HepG2 (cell line): Measurements from ENCODE around the gene SH3GL1. TPM values are rescaled to one million over a fixed set of nuclear protein-coding genes. Genes with fewer than 3 reads are reported as not detected.

Experiments used
- ATAC-seq: fragments of 200-7000 bp; cut with Tn5 transposase; 3 replicates; pipeline ENCODE4 v1.9.1; 2020; ENCODE audit warnings: mild to moderate bottlenecking, moderate library complexity
- BruUV-seq: library from RNA; stranded (reverse); fragments of 400-500 nt; replicated peaks from 2 replicates; lab custom pipeline; 2021; lab: Mats Ljungman, UMichigan
- CTCF ChIA-PET: fragments of 300-600 bp; formaldehyde crosslinking; extraction: SDS; loops from one replicate; lab custom pipeline; 2021; ENCODE audit warnings: low total read pairs, inconsistent platforms, low intra/inter-chr PET ratio; lab: Yijun Ruan, JAX
- POLR2A ChIA-PET: fragments of 350-600 bp; sonication (Branson Sonifier 250); formaldehyde crosslinking; loops from one replicate; lab custom pipeline; 2020; ENCODE audit warnings: antibody characterized with exemption, inconsistent platforms; lab: Yijun Ruan, JAX
- DNase-seq: peaks from one replicate; pipeline ENCODE4 v3.0.0-alpha.2; 2015; ENCODE audit warnings: low spot score
- FAIRE-seq: peaks from 3 replicates; lab custom pipeline; 2011; peaks lifted over from hg19 to GRCh38; lab: Jason Lieb, UNC
- H2AFZ ChIP-seq: one replicate; pipeline ENCODE4 v1.6.1; 2011; ENCODE audit warnings: low read length, inconsistent platforms
- H3K27ac ChIP-seq: fragments of 300-600 bp; 3 replicates; pipeline ENCODE4 v1.8.0; 2011; ENCODE audit warnings: mixed run types, mild to moderate bottlenecking, mixed read lengths, low read length, inconsistent platforms; ENCODE audit not compliant: insufficient read depth; ENCODE audit errors: extremely low read length
- H3K27me3 ChIP-seq, 2 experiments: fragments of 200-600 bp in 1 of 2; 2 replicates in 1 of 2; 3 replicates in 1 of 2; pipeline versions ENCODE4 v1.6.0 to v1.8.0; 2011; ENCODE audit warnings: low read length in 2 of 2, mild to moderate bottlenecking in 2 of 2, moderate library complexity in 2 of 2, inconsistent platforms in 1 of 2; ENCODE audit not compliant: insufficient read depth in 2 of 2, control insufficient read depth in 1 of 2
- H3K36me3 ChIP-seq, 2 experiments: fragments of 200-600 bp in 1 of 2; replicated peaks in 1 of 2; 2 replicates in 1 of 2; 3 replicates in 1 of 2; pipeline versions ENCODE4 v1.5.1 to v1.8.0; 2011; ENCODE audit warnings: low read length in 2 of 2, inconsistent platforms in 1 of 2; ENCODE audit not compliant: insufficient read depth in 2 of 2, control insufficient read depth in 1 of 2
- H3K4me1 ChIP-seq: 2 replicates; pipeline ENCODE4 v1.5.1; 2012; ENCODE audit warnings: low read length, inconsistent platforms; ENCODE audit not compliant: insufficient read depth
- H3K4me2 ChIP-seq: 2 replicates; pipeline ENCODE4 v1.6.0; 2011; ENCODE audit warnings: low read depth, low read length, inconsistent platforms
- H3K4me3 ChIP-seq, 3 experiments: fragments of 200-600 bp in 1 of 3; sonication (generic), shearing (Covaris generic) in 1 of 3; replicated peaks in 1 of 3; 2 replicates each; pipeline ENCODE4 v1.5.1; 2011 to 2016; ENCODE audit warnings: low read length in 3 of 3, inconsistent platforms in 2 of 3, low read depth in 2 of 3, mild to moderate bottlenecking in 2 of 3, control low read depth in 1 of 3, mixed read lengths in 1 of 3; ENCODE audit not compliant: insufficient read depth in 1 of 3
- H3K79me2 ChIP-seq: one replicate; pipeline ENCODE4 v1.6.1; 2011; ENCODE audit warnings: low read length, inconsistent platforms; ENCODE audit not compliant: insufficient read depth
- H3K9ac ChIP-seq: 2 replicates; pipeline ENCODE4 v1.6.0; 2011; ENCODE audit warnings: mild to moderate bottlenecking, low read depth, low read length, inconsistent platforms; ENCODE audit not compliant: insufficient read depth
- H3K9me3 ChIP-seq: 2 replicates; pipeline ENCODE4 v1.5.1; 2012; ENCODE audit warnings: mild to moderate bottlenecking, low read length
- H4K20me1 ChIP-seq: 2 replicates; pipeline ENCODE4 v1.6.0; 2011; ENCODE audit warnings: inconsistent platforms, mild to moderate bottlenecking, low read length, moderate library complexity; ENCODE audit not compliant: insufficient read depth
- ARNTL ChIP-seq: sonication (generic); formaldehyde crosslinking; IDR thresholded peaks from 2 replicates; pipeline ENCODE4 v1.4.0; 2020; ENCODE audit warnings: mild to moderate bottlenecking, missing genetic modification reagents
- ETV5 ChIP-seq: IDR thresholded peaks from 2 replicates; pipeline ENCODE4 v1.6.1; 2018; ENCODE audit warnings: missing biosample characterization, missing genetic modification reagents, inconsistent platforms, borderline replicate concordance
- HNF4A ChIP-seq: sonication (generic); formaldehyde crosslinking; IDR thresholded peaks from 2 replicates; pipeline ENCODE4 v1.4.0; 2020; ENCODE audit warnings: missing genetic modification reagents
- HOXA9 ChIP-seq: sonication (generic); formaldehyde crosslinking; IDR thresholded peaks from 2 replicates; pipeline ENCODE4 v1.8.1; 2022; ENCODE audit warnings: missing genetic modification reagents, mild to moderate bottlenecking, moderate library complexity, borderline replicate concordance
- LBX2 ChIP-seq: sonication (generic); formaldehyde crosslinking; IDR thresholded peaks from 2 replicates; pipeline ENCODE4 v1.5.0; 2020; ENCODE audit warnings: missing genetic modification reagents, mild to moderate bottlenecking, borderline replicate concordance
- NFATC3 ChIP-seq: sonication (generic); formaldehyde crosslinking; IDR thresholded peaks from 2 replicates; pipeline ENCODE4 v1.5.1; 2020; ENCODE audit warnings: mild to moderate bottlenecking, missing genetic modification reagents
- NFYC ChIP-seq: IDR thresholded peaks from 2 replicates; pipeline ENCODE4 v1.6.1; 2016; ENCODE audit warnings: missing genetic modification reagents, missing compliant biosample characterization
- PAX8 ChIP-seq: sonication (generic); formaldehyde crosslinking; IDR thresholded peaks from 2 replicates; pipeline ENCODE4 v1.8.0; 2022; ENCODE audit warnings: mild to moderate bottlenecking, missing genetic modification reagents, borderline replicate concordance
- RARA ChIP-seq: IDR thresholded peaks from 2 replicates; pipeline ENCODE4 v1.6.1; 2016; ENCODE audit warnings: missing genetic modification reagents, missing compliant biosample characterization
- REXO4 ChIP-seq: sonication (generic); formaldehyde crosslinking; IDR thresholded peaks from 2 replicates; pipeline ENCODE4 v1.8.0; 2022; ENCODE audit warnings: missing genetic modification reagents, mild to moderate bottlenecking, borderline replicate concordance
- TERF1 ChIP-seq: sonication (generic); formaldehyde crosslinking; IDR thresholded peaks from 2 replicates; pipeline ENCODE4 v1.8.0; 2022; ENCODE audit warnings: mild to moderate bottlenecking, missing genetic modification reagents, moderate library complexity
- ZNF800 ChIP-seq: sonication (generic); formaldehyde crosslinking; IDR thresholded peaks from 2 replicates; pipeline ENCODE4 v1.4.0; 2020; ENCODE audit warnings: missing genetic modification reagents
- ZNF879 ChIP-seq: sonication (generic); formaldehyde crosslinking; IDR thresholded peaks from 2 replicates; pipeline ENCODE4 v1.8.1; 2023; ENCODE audit warnings: missing genetic modification reagents
- WGBS: methylation state at CpG from one replicate; pipeline ENCODE4 v1.1.6; 2017; ENCODE audit warnings: low lambda C conversion rate; 5-methylcytosine and 5-hydroxymethylcytosine counted together
- in situ Hi-C: cut with HindIII; loops from 2 replicates; pipeline ENCODE4 v1.10.0; 2017; ENCODE audit warnings: low pct_unique_long_range_greater_than_20kb; ENCODE audit not compliant: extremely low pct_ligation_motif_present
- intact Hi-C: fragments of 100-400 bp; cut with micrococcal nuclease; formaldehyde crosslinking; loops from one replicate; pipeline ENCODE4 v1.10.0; 2022; ENCODE audit not compliant: unreplicated experiment
- polyA plus RNA-seq, 8 experiments: library from polyadenylated mRNA; depleted of rRNA in 3 of 8; stranded (reverse) in 7 of 8; unstranded in 1 of 8; fragments of >200 nt; fragmentation: Illumina TruSeq in 4 of 8; extraction: Trizol in 4 of 8; gene quantifications; 2 replicates each; pipeline versions ENCODE4 v1.2.1 to v1.2.3, GENCODE V29; 2011 to 2016; ENCODE audit warnings: low read depth in 4 of 8, missing spikeins in 1 of 8, mixed read lengths in 1 of 8; ENCODE audit not compliant: insufficient read depth in 1 of 8
- total RNA-seq, 5 experiments: library from RNA; depleted of rRNA; stranded (reverse); fragments of >200 nt; fragmentation: Illumina TruSeq; extraction: Trizol; gene quantifications; 2 replicates each; pipeline ENCODE4 v1.2.3, GENCODE V29; 2016; ENCODE audit warnings: low read depth in 1 of 5

Gene SH3GL1
- total and polyA plus RNA-seq, 2 of the 13 experiments (the other 11 are each of a cell fraction or from before 2014, with no cell fraction given): 33.0 to 45.1 TPM

- H3K4me1 ChIP-seq: peaks cover 37% of the 10 kb centered on the region
- no peak for FAIRE-seq
- no peak overlapping the region for H2AFZ ChIP-seq
- intact Hi-C loops (no loop called here), in situ Hi-C loops (no loop called here)
- H3K9ac ChIP-seq: no peak overlapping the region
- BruUV-seq: no TSS peak
- no peaks in the 10 kb centered on the region for H3K9me3 ChIP-seq
- 98% methylated on average over 11 of the region's 11 CpGs for WGBS
- H3K27ac ChIP-seq: no peak overlapping the region
- H3K36me3 ChIP-seq: peaks cover 2 to 16% of the 10 kb centered on the region in 2 experiments
- POLR2A ChIA-PET: no interaction called here
- peaks cover 6% of the 10 kb centered on the region; the same call in 1 of the 2 replicates for H4K20me1 ChIP-seq
- no peak overlapping the region for H3K4me2 ChIP-seq
- no peaks in the 10 kb centered on the region for H3K27me3 ChIP-seq
- TF ChIP-seq REXO4 (no peak), TERF1 (CRISPR knock-in tag) (no peak), PAX8 (CRISPR knock-in tag) (no peak), RARA (CRISPR knock-in tag) (no peak), ZNF800 (CRISPR knock-in tag) (no peak), NFATC3 (no peak), ZNF879 (CRISPR knock-in tag) (no peak), HOXA9 (CRISPR knock-in tag) (no peak), HNF4A (CRISPR knock-in tag) (no peak), LBX2 (CRISPR knock-in tag) (no peak), NFYC (CRISPR knock-in tag) (no peak), ARNTL (CRISPR knock-in tag) (no peak), ETV5 (no peak)
- CTCF ChIA-PET: no interaction called here
- peaks cover 70% of the 10 kb centered on the region for H3K79me2 ChIP-seq
- no peak overlapping the region for H3K4me3 ChIP-seq
- DNase-seq: no peak
- no peak for ATAC-seq
These were observed 21.5 kb downstream of the SH3GL1 start for GRCh38 chr19:4378886-4379285.
